ENCODE measurements around the gene ZDHHC11.

ZDHHC11 gene

GRCh38 chr5:867300-867870 lies 16.6 kb upstream of the ZDHHC11 start:
- Histone ChIP-seq H3K27ac (ENCODE audit: low read length) (no peak overlapping the region), H3K36me3 (replicated peaks; ENCODE audit: low read depth, low read length) (peaks cover 34% of the 10 kb centered on the region), H3K4me2 (ENCODE audit: low read length) (no peak overlapping the region), H2AFZ (ENCODE audit: low read depth, low read length) (no peak overlapping the region), H3K9me3 (ENCODE audit: insufficient read depth, low read length) (no peaks in the 10 kb centered on the region), H3K9ac (ENCODE audit: low read length) (no peak overlapping the region), H3K27me3 (ENCODE audit: low read depth, low read length) (no peaks in the 10 kb centered on the region), H4K20me1 (ENCODE audit: insufficient read depth, low read length) (no peaks in the 10 kb centered on the region), H3K4me1 (ENCODE audit: low read length) (no peaks in the 10 kb centered on the region), H3K79me2 (ENCODE audit: low read length) (no peaks in the 10 kb centered on the region), H3K4me3 (ENCODE audit: low read length) (no peak overlapping the region)
- TF ChIP-seq, protein P1, sequence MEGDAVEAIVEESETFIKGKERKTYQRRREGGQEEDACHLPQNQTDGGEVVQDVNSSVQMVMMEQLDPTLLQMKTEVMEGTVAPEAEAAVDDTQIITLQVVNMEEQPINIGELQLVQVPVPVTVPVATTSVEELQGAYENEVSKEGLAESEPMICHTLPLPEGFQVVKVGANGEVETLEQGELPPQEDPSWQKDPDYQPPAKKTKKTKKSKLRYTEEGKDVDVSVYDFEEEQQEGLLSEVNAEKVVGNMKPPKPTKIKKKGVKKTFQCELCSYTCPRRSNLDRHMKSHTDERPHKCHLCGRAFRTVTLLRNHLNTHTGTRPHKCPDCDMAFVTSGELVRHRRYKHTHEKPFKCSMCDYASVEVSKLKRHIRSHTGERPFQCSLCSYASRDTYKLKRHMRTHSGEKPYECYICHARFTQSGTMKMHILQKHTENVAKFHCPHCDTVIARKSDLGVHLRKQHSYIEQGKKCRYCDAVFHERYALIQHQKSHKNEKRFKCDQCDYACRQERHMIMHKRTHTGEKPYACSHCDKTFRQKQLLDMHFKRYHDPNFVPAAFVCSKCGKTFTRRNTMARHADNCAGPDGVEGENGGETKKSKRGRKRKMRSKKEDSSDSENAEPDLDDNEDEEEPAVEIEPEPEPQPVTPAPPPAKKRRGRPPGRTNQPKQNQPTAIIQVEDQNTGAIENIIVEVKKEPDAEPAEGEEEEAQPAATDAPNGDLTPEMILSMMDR (IDR thresholded peaks at IDR 0.05; ENCODE audit: low read depth, low read length): no peak
- TF ChIP-seq EZH2phosphoT487 (IDR thresholded peaks at IDR 0.05; ENCODE audit: low read depth): no peak

DNA sequence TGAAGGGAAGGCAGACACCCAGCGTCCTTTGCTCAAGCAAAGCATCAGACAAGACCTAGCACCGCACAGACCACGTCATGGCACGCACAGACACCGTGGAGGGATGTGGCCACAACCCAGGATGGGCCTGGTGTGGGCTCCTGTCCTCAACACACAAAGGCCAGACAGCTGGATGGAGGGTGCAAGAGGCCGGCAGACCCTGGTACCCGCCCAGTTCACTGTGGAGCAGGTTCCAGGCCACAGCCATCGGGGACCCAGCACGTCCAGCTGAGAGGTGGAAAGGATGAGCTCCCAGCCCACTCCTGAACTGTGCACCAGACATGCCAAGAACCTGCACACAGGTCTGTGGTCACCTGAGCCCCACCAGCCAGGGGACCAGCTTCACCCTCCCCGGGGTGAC lies 15.0 kb upstream of the ZDHHC11 start:
- H3K27me3 ChIP-seq (ENCODE audit: low read depth, low read length): no peaks in the 10 kb centered on the region
- peaks cover 20% of the 10 kb centered on the region for H3K36me3 ChIP-seq (replicated peaks; ENCODE audit: low read depth, low read length)
- no peak overlapping the region for H3K27ac ChIP-seq (ENCODE audit: low read length)
- no peak overlapping the region for H3K9ac ChIP-seq (ENCODE audit: low read length)
- no peaks in the 10 kb centered on the region for H3K9me3 ChIP-seq (ENCODE audit: insufficient read depth, low read length)
- H3K4me3 ChIP-seq (ENCODE audit: low read length): no peak overlapping the region
- no peak overlapping the region for H2AFZ ChIP-seq (ENCODE audit: low read depth, low read length)
- no peaks in the 10 kb centered on the region for H4K20me1 ChIP-seq (ENCODE audit: insufficient read depth, low read length)
- TF ChIP-seq, protein P1 (IDR thresholded peaks at IDR 0.05; ENCODE audit: low read depth, low read length): no peak
- TF ChIP-seq EZH2phosphoT487 (IDR thresholded peaks at IDR 0.05; ENCODE audit: low read depth): no peak
- no peaks in the 10 kb centered on the region for H3K79me2 ChIP-seq (ENCODE audit: low read length)
- no peak overlapping the region for H3K4me2 ChIP-seq (ENCODE audit: low read length)
- H3K4me1 ChIP-seq (ENCODE audit: low read length): no peaks in the 10 kb centered on the region

DNA sequence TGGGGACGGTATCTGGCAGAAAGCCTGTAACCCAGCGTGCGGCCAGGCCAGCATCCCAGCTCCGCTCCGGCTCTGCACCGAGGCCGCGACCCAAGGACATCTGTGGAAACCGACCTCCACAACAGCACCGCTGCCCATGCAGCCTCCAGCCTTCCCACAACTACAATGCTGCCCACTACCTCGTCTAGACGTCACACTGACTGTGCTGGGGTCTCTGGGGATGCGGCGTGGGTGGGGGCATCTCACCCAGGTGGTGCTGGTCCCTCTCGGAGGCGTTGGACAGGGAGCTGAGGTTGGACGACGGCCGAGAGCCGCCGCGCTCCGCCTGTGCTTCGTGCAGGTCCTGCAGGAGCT lies 14.4 kb upstream of the ZDHHC11 start:
- no peaks in the 10 kb centered on the region for H3K4me1 ChIP-seq (ENCODE audit: low read length)
- no peak overlapping the region for H3K4me2 ChIP-seq (ENCODE audit: low read length)
- TF ChIP-seq EZH2phosphoT487 (IDR thresholded peaks at IDR 0.05; ENCODE audit: low read depth): no peak
- TF ChIP-seq, protein P1 (IDR thresholded peaks at IDR 0.05; ENCODE audit: low read depth, low read length): no peak
- H3K9me3 ChIP-seq (ENCODE audit: insufficient read depth, low read length): no peaks in the 10 kb centered on the region
- H2AFZ ChIP-seq (ENCODE audit: low read depth, low read length): no peak overlapping the region
- no peak overlapping the region for H3K4me3 ChIP-seq (ENCODE audit: low read length)
- H3K9ac ChIP-seq (ENCODE audit: low read length): no peak overlapping the region
- no peaks in the 10 kb centered on the region for H4K20me1 ChIP-seq (ENCODE audit: insufficient read depth, low read length)
- H3K27ac ChIP-seq (ENCODE audit: low read length): no peak overlapping the region
- H3K36me3 ChIP-seq (replicated peaks; ENCODE audit: low read depth, low read length): peaks cover 14% of the 10 kb centered on the region
- no peaks in the 10 kb centered on the region for H3K79me2 ChIP-seq (ENCODE audit: low read length)
- no peaks in the 10 kb centered on the region for H3K27me3 ChIP-seq (ENCODE audit: low read depth, low read length)

DNA sequence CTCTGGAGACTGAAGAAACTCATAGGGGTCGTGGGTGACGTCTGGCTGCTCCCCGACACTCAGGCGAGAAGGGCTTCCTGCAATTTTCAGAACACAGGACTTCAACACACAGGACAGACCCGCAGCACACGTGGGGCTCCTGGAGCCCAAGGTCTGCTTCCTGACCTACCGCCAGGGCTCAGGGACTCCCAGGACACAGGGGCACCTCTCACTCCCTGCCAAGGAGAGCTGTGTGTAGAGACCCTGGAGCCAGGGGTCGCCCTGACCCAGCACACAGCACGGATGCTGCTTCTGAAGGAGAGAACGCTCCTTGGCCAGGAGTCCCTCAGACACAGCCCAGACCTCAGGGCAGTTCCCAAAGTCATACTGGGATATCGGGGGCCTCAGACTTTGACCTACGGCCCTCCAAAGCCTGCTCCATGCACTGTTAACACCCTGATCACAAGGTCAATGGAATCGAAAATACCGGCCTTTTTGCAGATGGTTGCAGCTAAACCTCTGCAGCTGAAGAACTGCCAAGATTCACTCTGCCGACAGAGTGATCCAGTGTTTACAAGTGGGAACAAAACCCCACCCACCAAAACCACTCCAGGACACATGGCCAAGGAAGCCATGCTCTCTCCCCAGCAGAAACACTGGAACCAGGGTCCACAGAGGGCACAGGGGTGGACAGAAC lies 13.8 kb upstream of the ZDHHC11 start:
- H3K4me1 ChIP-seq (ENCODE audit: low read length): no peaks in the 10 kb centered on the region
- no peak overlapping the region for H3K9ac ChIP-seq (ENCODE audit: low read length)
- H3K27ac ChIP-seq (ENCODE audit: low read length): no peak overlapping the region
- H3K79me2 ChIP-seq (ENCODE audit: low read length): no peaks in the 10 kb centered on the region
- no peak overlapping the region for H3K4me2 ChIP-seq (ENCODE audit: low read length)
- H3K4me3 ChIP-seq (ENCODE audit: low read length): no peak overlapping the region
- no peak overlapping the region for H2AFZ ChIP-seq (ENCODE audit: low read depth, low read length)
- H3K9me3 ChIP-seq (ENCODE audit: insufficient read depth, low read length): no peaks in the 10 kb centered on the region
- H3K27me3 ChIP-seq (ENCODE audit: low read depth, low read length): no peaks in the 10 kb centered on the region
- H4K20me1 ChIP-seq (ENCODE audit: insufficient read depth, low read length): no peaks in the 10 kb centered on the region
- TF ChIP-seq EZH2phosphoT487 (IDR thresholded peaks at IDR 0.05; ENCODE audit: low read depth): no peak
- TF ChIP-seq, protein P1 (IDR thresholded peaks at IDR 0.05; ENCODE audit: low read depth, low read length): no peak
- H3K36me3 ChIP-seq (replicated peaks; ENCODE audit: low read depth, low read length): peaks cover 10% of the 10 kb centered on the region

Measured in OCI-LY3 (cell line).